Epithelial cell of esophagus (primary cell): ENCODE measurements around the gene CLSTN1.

Experiments
- DNase-seq: peaks from one replicate; pipeline ENCODE4 v3.0.0; 2010; ENCODE audit warnings: low read depth
- H3K4me3 ChIP-seq: 2 replicates; pipeline ENCODE4 v1.5.1; 2011; ENCODE audit warnings: mild to moderate bottlenecking, low read length, control low read depth
- TF ChIP-seq, protein P1 (sequence below): IDR thresholded peaks from 2 replicates; pipeline ENCODE4 v1.5.1; 2011; ENCODE audit warnings: low read depth, mild to moderate bottlenecking, low read length, control low read depth, inconsistent platforms; ENCODE audit not compliant: insufficient read depth; ENCODE audit errors: missing control alignments

CLSTN1 gene

DNA sequence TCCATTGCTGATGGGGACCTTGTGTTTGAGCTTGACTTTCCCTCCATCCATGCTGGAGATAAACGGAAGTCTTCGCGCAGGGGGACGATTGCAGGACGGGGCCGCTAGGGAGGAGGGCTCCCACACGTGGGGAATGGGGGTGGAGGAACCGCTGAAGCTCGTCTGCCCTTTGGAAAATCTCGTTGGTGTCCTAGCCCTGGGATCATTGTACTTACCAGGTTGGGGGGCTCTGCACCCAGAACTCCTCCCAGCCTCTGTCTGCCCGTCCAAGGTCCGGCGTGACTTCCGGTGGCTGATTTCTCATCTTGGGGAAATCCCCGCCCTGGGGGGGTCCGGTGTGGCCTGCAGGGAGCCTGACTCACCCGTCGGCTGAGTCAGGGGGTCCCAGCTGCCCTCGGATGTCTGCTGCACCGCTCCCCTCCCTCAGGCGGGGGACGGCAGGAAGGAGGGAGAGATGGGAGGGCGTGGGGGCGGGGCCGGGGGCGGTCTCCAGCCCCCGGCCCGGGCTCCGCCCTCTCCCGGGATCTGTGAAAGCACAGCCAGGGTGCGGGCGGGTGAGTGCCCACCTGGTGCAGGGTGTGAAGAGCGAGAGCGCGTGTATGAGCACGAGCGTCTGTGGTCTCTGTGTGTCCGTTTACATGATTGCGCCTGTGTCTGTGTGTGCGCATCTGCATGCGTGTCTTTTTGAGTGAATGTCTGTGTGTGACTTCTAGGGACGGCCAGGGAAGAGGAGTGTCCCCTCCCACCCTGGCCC, 136.5 kb downstream of the CLSTN1 start:
- TF ChIP-seq, protein P1, sequence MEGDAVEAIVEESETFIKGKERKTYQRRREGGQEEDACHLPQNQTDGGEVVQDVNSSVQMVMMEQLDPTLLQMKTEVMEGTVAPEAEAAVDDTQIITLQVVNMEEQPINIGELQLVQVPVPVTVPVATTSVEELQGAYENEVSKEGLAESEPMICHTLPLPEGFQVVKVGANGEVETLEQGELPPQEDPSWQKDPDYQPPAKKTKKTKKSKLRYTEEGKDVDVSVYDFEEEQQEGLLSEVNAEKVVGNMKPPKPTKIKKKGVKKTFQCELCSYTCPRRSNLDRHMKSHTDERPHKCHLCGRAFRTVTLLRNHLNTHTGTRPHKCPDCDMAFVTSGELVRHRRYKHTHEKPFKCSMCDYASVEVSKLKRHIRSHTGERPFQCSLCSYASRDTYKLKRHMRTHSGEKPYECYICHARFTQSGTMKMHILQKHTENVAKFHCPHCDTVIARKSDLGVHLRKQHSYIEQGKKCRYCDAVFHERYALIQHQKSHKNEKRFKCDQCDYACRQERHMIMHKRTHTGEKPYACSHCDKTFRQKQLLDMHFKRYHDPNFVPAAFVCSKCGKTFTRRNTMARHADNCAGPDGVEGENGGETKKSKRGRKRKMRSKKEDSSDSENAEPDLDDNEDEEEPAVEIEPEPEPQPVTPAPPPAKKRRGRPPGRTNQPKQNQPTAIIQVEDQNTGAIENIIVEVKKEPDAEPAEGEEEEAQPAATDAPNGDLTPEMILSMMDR = no peak

DNA sequence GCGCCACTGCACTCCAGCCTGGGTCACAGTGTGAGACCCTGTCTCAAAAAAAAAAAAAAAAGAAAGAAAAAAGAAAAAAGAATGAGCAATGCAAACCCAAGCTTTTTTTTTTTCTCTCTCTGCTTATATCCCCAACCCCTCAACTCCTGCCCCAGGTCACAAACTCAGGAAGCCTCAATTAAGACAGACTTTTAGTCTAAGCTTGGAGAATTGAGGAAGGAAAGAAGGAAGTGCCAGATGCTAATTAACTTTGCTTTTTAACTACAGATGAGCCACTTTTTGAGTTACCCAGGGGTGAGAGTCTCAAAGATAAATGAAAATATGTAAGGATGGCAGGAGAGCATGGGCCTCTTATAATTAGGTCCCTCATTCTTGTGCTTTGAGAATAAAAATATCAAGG, 139.0 kb downstream of the CLSTN1 start:
- no peak for DNase-seq
- H3K4me3 ChIP-seq = no peak overlapping the region
- TF ChIP-seq, protein P1 = no peak

More for the DNA sequence above, 136.5 kb downstream of the CLSTN1 start:
- peak; percentile 87 for DNase-seq
- peak overlapping the region; percentile 41 for H3K4me3 ChIP-seq

DNA sequence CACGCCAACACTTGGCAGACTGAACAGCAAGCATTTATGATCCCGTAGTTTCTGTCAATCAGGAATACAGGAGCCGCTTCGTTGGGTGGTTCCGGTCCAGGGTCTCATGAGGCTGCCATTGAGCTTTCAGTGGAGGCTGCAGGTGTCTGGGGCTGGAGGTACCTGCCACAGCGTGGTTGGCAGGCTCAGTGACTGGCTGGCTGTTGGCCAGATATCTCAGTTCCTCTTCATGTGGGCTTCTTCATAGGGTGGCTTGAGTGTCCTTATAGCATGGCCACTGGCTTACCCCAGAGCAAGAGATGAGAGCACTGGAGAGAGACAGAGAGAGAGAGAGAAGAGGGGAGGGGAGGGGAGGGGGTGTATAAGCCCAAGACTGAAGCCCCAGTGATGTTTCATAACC, 142.9 kb downstream of the CLSTN1 start:
- H3K4me3 ChIP-seq = no peak overlapping the region
- no peak for DNase-seq
- TF ChIP-seq, protein P1 = no peak

DNA sequence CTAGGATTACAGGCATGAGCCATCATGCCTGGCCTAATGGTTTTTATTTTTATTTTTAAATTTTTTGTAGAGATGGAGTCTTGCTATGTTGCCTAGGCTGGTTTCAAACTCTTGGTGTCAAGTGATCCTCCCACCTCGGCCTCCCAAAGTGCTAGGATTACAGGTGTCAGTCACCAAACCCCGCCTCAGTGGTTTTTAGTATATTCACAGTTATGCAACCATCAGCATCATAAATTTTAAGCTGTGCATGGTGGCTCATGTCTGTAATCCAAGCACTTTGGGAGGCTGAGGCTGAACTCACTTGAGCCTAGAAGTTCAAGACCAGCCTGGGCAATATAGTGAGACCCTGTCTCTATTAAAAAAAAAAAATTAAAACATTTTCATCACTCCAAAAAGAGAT, 143.7 kb downstream of the CLSTN1 start:
- TF ChIP-seq, protein P1 = no peak
- no peak overlapping the region for H3K4me3 ChIP-seq
- no peak for DNase-seq
